GM13977 (cell line): ENCODE measurements around the gene ROBO2.

Source experiments
- DNase-seq: peaks from one replicate; pipeline ENCODE4 v3.0.0; 2012; ENCODE audit warnings: low spot score
- CTCF ChIP-seq: IDR thresholded peaks from 2 replicates; pipeline ENCODE4 v1.5.1; 2012; ENCODE audit warnings: mild to moderate bottlenecking, control low read depth; ENCODE audit not compliant: insufficient read depth; ENCODE audit errors: extremely low read depth, missing control alignments
- in situ Hi-C: fragments of 300-500 bp; cut with MboI; formaldehyde crosslinking; loops from one replicate; pipeline ENCODE4 v1.12.0; 2022; ENCODE audit warnings: low sequenced_read_pairs, low pct_unique_long_range_greater_than_20kb, mixed read lengths, inconsistent platforms; ENCODE audit not compliant: unreplicated experiment

The ROBO2 gene

DNA sequence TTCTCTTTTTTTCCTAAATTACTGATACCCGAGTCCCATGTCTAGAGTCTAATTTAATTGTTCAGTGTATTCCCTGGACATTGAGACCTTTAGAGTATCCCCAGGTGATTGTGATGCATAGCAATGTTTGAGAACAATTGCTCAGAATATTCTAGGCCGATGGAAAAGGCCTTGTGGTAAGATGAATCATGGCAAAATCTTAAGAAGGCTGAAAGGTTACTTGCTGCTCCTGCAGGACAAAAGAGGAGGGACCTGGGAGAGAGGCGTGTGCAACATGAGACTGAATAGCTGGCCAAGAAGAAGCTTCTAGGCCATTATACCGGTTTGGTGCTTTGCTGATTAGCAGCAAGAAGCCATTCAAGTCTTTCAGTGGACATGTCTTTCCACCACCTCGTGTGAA lies 256.6 kb downstream of the ROBO2 start:
- TF ChIP-seq CTCF: no peak
- in situ Hi-C loops: no loop called here
- DNase-seq: no peak

DNA sequence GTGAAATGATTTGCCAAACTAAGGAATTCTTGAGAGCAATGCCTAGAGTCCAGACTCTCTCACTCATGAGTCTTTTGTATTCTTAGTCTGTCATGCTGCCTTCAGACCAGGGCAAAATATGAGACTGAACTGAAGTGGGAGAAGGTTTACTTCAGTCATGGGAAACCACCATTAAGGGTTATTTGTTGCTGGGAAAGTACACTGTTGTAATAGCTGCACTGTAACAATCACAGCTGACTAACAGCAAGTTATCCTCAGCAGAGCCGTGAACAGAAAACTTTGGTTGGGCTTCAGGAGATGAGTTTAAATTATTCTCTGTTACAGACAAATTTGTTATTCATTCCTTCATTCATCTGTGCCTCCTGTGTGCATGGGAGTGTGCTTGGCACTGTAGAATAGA lies 258.5 kb downstream of the ROBO2 start:
- no peak for DNase-seq
- in situ Hi-C loops: no loop called here
- TF ChIP-seq CTCF: no peak

DNA sequence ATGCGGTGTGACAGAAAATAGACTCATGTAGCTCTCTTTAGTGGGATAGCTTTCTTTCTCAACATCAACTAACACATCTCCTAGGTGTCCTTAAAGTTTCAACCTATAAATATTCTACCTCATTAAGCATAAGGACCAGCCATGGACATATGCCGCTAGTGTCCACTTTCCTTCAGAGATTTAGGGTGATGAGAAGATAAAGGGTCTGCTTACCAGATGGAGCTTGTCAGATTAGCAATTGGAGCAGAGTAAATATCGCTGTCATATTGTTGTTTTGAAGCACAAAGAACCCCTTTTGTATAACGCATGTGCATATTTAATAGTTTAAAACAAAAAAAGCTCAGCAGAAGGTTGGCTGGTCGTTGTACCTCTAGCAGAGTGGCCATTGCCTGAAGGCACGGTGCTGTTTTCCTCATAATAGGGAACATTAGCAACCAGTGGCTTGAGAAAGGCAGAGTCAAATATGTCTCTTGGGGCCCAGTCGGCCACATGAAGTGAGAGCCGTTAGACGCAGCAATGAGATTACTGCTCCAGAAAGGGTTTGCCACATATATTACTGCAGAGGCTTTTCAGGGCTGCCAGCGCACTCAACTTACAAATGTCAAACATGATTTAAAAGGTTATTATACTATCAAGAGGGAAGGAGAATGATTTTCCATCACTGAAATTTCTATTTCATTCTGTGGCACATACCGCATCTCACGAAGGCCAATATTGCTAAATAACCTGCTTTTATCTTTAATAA lies 264.2 kb downstream of the ROBO2 start:
- in situ Hi-C loops: no loop called here
- no peak for TF ChIP-seq CTCF
- no peak for DNase-seq

GRCh38 chr3:77304700-77305021 lies 264.8 kb downstream of the ROBO2 start:
- in situ Hi-C loops: no loop called here
- DNase-seq: no peak
- TF ChIP-seq CTCF: no peak

DNA sequence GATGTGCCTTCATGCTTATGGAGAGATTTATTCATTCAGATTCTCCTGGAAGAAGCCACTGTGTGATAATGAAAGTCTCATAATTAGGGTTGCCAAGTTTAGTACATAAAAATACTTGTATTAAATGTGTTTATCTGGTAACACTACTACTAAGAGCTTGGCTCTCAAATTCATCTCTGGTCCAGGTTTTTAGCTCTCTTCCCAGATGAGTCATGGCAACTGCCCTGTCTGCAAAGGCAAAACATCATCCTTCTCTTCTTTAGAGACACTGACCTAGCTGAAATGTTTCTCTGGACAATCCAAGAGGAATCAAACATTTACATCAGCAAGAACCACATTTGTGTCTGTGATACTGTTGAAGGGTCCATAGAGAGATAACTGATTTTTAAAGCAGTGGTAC lies 269.6 kb downstream of the ROBO2 start:
- in situ Hi-C loops: no loop called here
- no peak for DNase-seq
- TF ChIP-seq CTCF: no peak

- DNase-seq: no peak
- no peak for TF ChIP-seq CTCF
- in situ Hi-C loops: no loop called here
Observed at GRCh38 chr3:77313843-77314242, 273.9 kb downstream of the ROBO2 start.
